GM12872 (cell line): ENCODE data around the gene PTPRR.

ENCODE experiments used
- TF ChIP-seq, protein P1 (sequence below): IDR thresholded peaks from 3 replicates; pipeline ENCODE4 v1.5.1; 2011; ENCODE audit warnings: low read depth, mild to moderate bottlenecking, low read length, moderate library complexity; ENCODE audit not compliant: insufficient read depth

The PTPRR gene

DNA sequence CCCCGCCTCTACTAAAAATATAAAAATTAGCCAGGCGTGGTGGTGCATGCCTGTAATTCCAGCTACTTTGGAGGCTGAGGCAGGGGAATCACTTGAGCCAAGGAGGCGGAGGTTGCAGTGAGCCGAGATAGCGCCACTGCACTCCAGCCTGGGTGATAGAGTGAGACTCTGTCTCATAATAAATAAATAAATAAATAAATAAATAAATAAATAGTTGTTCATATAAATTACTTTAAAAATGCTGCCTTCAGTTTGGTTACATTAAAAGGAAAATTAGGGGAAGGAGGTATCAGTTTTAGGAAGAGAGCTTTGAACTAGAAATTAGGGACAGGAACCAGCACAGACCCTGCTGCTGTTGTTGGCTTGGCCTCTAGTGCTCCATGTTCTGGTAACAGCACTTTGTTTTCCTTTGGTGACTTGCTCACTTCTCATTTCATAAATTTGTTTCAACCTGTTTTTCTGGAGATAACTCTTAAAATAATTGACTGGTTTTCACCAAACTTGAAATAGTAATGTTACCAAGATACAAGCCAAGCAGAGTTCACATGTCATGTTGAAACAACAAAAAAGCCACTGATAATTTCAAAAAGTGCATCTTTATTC is 260.4 kb downstream of the PTPRR start:
- TF ChIP-seq, protein P1, sequence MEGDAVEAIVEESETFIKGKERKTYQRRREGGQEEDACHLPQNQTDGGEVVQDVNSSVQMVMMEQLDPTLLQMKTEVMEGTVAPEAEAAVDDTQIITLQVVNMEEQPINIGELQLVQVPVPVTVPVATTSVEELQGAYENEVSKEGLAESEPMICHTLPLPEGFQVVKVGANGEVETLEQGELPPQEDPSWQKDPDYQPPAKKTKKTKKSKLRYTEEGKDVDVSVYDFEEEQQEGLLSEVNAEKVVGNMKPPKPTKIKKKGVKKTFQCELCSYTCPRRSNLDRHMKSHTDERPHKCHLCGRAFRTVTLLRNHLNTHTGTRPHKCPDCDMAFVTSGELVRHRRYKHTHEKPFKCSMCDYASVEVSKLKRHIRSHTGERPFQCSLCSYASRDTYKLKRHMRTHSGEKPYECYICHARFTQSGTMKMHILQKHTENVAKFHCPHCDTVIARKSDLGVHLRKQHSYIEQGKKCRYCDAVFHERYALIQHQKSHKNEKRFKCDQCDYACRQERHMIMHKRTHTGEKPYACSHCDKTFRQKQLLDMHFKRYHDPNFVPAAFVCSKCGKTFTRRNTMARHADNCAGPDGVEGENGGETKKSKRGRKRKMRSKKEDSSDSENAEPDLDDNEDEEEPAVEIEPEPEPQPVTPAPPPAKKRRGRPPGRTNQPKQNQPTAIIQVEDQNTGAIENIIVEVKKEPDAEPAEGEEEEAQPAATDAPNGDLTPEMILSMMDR = no peak

DNA sequence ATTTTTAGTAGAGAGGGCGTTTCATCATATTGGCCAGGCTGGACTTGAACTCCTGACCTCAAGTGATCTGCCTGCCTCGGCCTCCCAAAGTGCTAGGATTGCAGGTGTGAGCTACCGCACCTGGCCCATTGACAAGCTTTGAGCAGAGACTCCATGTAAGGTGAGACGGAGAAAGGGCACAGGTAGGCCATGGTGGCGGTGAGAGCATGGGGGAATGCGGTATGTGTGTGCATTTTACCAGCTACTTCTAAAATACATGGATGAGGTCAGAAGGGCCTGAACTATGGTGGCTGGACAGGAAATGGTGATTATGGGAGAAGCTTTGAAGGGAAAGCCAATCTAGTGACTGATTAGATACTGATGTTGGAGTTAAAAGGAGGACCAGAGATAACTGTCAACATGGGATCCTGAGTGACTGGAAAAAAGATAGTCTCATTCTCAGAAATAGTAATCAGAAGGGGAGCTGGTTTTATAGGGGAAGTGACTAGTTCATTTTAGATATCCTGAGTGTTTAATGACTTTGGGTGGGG is 261.4 kb downstream of the PTPRR start:
- TF ChIP-seq, protein P1 = no peak

GRCh38 chr12:70657616-70658286 is 262.8 kb downstream of the PTPRR start:
- TF ChIP-seq, protein P1 = no peak

DNA sequence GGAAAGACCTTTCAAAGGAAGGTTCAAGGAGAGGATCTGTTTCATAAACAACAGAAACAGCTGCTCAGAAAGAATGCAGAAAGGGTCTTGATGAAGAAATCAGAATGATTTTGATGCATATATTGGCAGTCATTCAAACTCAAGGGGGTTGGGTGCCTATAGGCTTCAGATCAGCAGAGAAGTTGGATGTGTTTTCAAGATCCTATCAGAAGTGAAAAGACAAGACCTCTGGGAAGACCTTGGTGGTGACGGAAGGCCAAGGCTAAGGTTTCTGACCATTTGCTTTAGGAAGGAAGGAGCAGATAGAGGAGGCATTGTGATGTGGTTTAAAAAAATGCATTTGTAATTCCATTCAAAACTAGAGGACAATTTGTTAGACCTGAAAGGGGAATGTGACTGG is 268.1 kb downstream of the PTPRR start:
- TF ChIP-seq, protein P1 = no peak

DNA sequence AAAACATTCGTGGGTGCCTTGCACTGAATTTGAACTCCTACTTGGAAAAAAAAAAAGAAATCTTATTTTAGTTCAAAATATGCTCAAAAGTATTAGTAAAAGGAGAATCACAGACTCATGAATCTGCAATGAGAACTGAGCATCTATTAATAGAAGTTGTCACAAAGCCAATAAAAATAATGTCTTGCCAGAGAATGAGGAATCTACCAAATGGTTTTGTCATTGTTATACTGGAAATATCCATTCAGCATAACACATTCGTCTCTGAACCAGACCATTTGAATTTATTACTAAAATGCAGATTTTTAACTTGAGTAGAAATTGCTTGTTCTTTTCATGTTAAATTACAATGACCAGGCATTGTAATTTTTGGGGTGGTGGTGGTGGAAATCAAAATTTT is 271.7 kb downstream of the PTPRR start:
- TF ChIP-seq, protein P1 = no peak

GRCh38 chr12:70648191-70648590 is 272.3 kb downstream of the PTPRR start:
- TF ChIP-seq, protein P1 = no peak

GRCh38 chr12:70646850-70647249 is 273.7 kb downstream of the PTPRR start:
- TF ChIP-seq, protein P1 = no peak
